ENCODE data around the gene FDX2. TPM values are rescaled to one million over a fixed set of nuclear protein-coding genes. Genes with fewer than 3 reads are reported as not detected.

FDX2 gene
- total and polyA plus RNA-seq, 2 of the 8 experiments (the other 6 are each of a cell fraction or from before 2014, with no cell fraction given), result 27.0 to 64.4 TPM

- no peak overlapping the region for H2BK20ac ChIP-seq (ENCODE audit: low read length)
- peaks cover 9 to 25% (median 23%) of the 10 kb centered on the region in 4 experiments for H3K27me3 ChIP-seq (replicated peaks in 1 of 4; ENCODE audit: control insufficient read depth in 3 of 4, extremely low read depth in 1 of 4, insufficient read depth in 3 of 4, low read length in 3 of 4)
- ChIA-PET CTCF (ENCODE audit: partially characterized antibody) (interaction anchor here (0.6 to 9.4 kb wide), 9 partner anchors 9 to 238 kb away, joined by 3 to 122 read pairs (median 4); partner anchors contain the start of genes ICAM4, ICAM5 and TYK2), POLR2A (ENCODE audit: partially characterized antibody) (interaction anchor here (0.6 to 1.8 kb wide), 5 partner anchors 9 to 288 kb away, joined by 3 to 6 read pairs (median 3); partner anchors contain the start of gene TYK2)
- H3K4me1 ChIP-seq (replicated peaks in 1 of 4; ENCODE audit: control insufficient read depth in 3 of 4, insufficient read depth in 4 of 4, low read length in 3 of 4), result peaks cover 0 to 8% (median 5%) of the 10 kb centered on the region in 4 experiments; a peak in 5 of 7 replicates
- DNase-seq (ENCODE audit: low read depth in 1 of 2, low spot score in 2 of 2), result no peak
- no peak overlapping the region for H3K56ac ChIP-seq (replicated peaks; ENCODE audit: insufficient read length, low read depth, low read length)
- no peaks in the 10 kb centered on the region for H3K79me1 ChIP-seq (ENCODE audit: low read depth, low read length)
- H3K9me3 ChIP-seq (ENCODE audit: insufficient read depth in 2 of 2, low read depth in 1 of 2, low read length in 1 of 2), result no peaks in the 10 kb centered on the region
- H2BK15ac ChIP-seq (ENCODE audit: low read length), result no peak overlapping the region
- H3K4me3 ChIP-seq (ENCODE audit: extremely low read depth in 1 of 4, insufficient read depth in 2 of 4, low read depth in 3 of 4, low read length in 4 of 4), result no peak overlapping the region
- no peak overlapping the region for H2BK12ac ChIP-seq (ENCODE audit: low read depth, low read length)
- H4K91ac ChIP-seq (replicated peaks; ENCODE audit: insufficient read length, low read length), result no peak overlapping the region
- no peak overlapping the region for H3K18ac ChIP-seq (ENCODE audit: extremely low read depth, low read length)
- no peak overlapping the region for H3K27ac ChIP-seq (ENCODE audit: low read depth, low read length)
- H4K8ac ChIP-seq (ENCODE audit: extremely low read depth, insufficient read depth, low read length), result no peak overlapping the region
- no peaks in the 10 kb centered on the region for H3K36me3 ChIP-seq (ENCODE audit: control insufficient read depth in 2 of 4, insufficient read depth in 4 of 4, low read length in 3 of 4)
- no peak overlapping the region for H3K14ac ChIP-seq (ENCODE audit: insufficient read length)
- H3K4me2 ChIP-seq (ENCODE audit: insufficient read depth in 1 of 2, low read depth in 2 of 2, low read length in 2 of 2), result no peak overlapping the region
- TF ChIP-seq HDAC2 (IDR thresholded peaks at IDR 0.05; ENCODE audit: borderline replicate concordance in 1 of 2, low read depth in 2 of 2, low read length in 2 of 2), result no peak
- no peak for TF ChIP-seq SUZ12 (IDR thresholded peaks at IDR 0.05; ENCODE audit: low read length)
- no peak overlapping the region for H3K23ac ChIP-seq (ENCODE audit: insufficient read length)
- no peak for FAIRE-seq
- H2AK5ac ChIP-seq (ENCODE audit: low read depth, low read length), result 0 out of 2 replicates have a peak overlapping the region, but pooled peaks have one; percentile 39
- H2BK5ac ChIP-seq (ENCODE audit: low read depth, low read length), result no peak overlapping the region
- no peaks in the 10 kb centered on the region for H3K79me2 ChIP-seq (ENCODE audit: control insufficient read depth in 1 of 2, insufficient read depth in 2 of 2, low read length in 2 of 2)
- WGBS, 2 experiments (ENCODE audit: extremely low coverage in 1 of 2, insufficient coverage in 1 of 2, insufficient read length in 1 of 2, insufficient replicate concordance in 2 of 2, low coverage in 1 of 2, low lambda C conversion rate in 2 of 2, missing lambda C conversion rate in 1 of 2), result 80% methylated on average over 6 of the region's 6 CpGs; no CpG with 5 or more reads in 1 of the 2 experiments
- no peak overlapping the region for H2AFZ ChIP-seq (ENCODE audit: low read length)
- peaks cover 11% of the 10 kb centered on the region; the same call in 1 of the 2 replicates for H3K23me2 ChIP-seq (ENCODE audit: low read depth, low read length)
- no peak overlapping the region for H3K9ac ChIP-seq (replicated peaks in 1 of 4; ENCODE audit: extremely low read depth in 1 of 4, low read depth in 3 of 4, low read length in 3 of 4)
- H4K5ac ChIP-seq (ENCODE audit: insufficient read length, low read depth, low read length), result no peak overlapping the region
- no peak overlapping the region for H2BK120ac ChIP-seq (replicated peaks; ENCODE audit: low read depth, low read length)
- no peaks in the 10 kb centered on the region for H4K20me1 ChIP-seq (replicated peaks in 1 of 2; ENCODE audit: control insufficient read depth in 1 of 2, insufficient read depth in 2 of 2, low read length in 2 of 2)
- no peak overlapping the region for H3K4ac ChIP-seq (replicated peaks; ENCODE audit: insufficient read length, low read depth, low read length)
Measured at GRCh38 chr19:10268071-10268470, 47.7 kb downstream of the FDX2 start.
